ENCODE data around the gene DPYD.

DPYD gene

GRCh38 chr1:97378596-97378995 lies 542.2 kb downstream of the DPYD start:
- Histone ChIP-seq H3F3A (ENCODE audit: low read depth) (no peaks in the 10 kb centered on the region), H3K4me2 (ENCODE audit: low read depth, low read length, poor library complexity, severe bottlenecking) (no peak overlapping the region), H3K9ac (ENCODE audit: low read depth, low read length, poor library complexity, severe bottlenecking) (no peak overlapping the region), H3K79me2 (ENCODE audit: insufficient read depth, low read length) (no peaks in the 10 kb centered on the region), H2AFZ (ENCODE audit: low read length) (no peak overlapping the region), H3K4me1 (ENCODE audit: insufficient read depth, low read length, poor library complexity, severe bottlenecking) (no peaks in the 10 kb centered on the region), H3K36me3 (ENCODE audit: insufficient read depth, low read length) (no peaks in the 10 kb centered on the region), H3K9me3 (ENCODE audit: insufficient read depth, low read depth, low read length) (no peaks in the 10 kb centered on the region), H3K27me3 (ENCODE audit: insufficient read depth, low read length, poor library complexity, severe bottlenecking) (no peaks in the 10 kb centered on the region), H3K9me2 (replicated peaks; ENCODE audit: low read depth, low read length) (no peaks in the 10 kb centered on the region), H3K4me3 (ENCODE audit: low read length, poor library complexity, severe bottlenecking) (no peak overlapping the region), H4K20me1 (ENCODE audit: insufficient read depth, low read length, poor library complexity, severe bottlenecking) (no peaks in the 10 kb centered on the region)
- no peak for TF ChIP-seq CTCF (conservative IDR thresholded peaks at IDR 0.05; ENCODE audit: low read length)
- no peak for TF ChIP-seq EZH2phosphoT487 (IDR thresholded peaks at IDR 0.05; ENCODE audit: borderline replicate concordance)

- H3F3A ChIP-seq (ENCODE audit: low read depth) = no peaks in the 10 kb centered on the region
- H2AFZ ChIP-seq (ENCODE audit: low read length) = no peak overlapping the region
Measured at GRCh38 chr1:97377432-97378034, 543.3 kb downstream of the DPYD start.

GRCh38 chr1:97373000-97373399 lies 547.8 kb downstream of the DPYD start:
- Histone ChIP-seq H3K36me3 (ENCODE audit: insufficient read depth, low read length) (no peaks in the 10 kb centered on the region), H3K79me2 (ENCODE audit: insufficient read depth, low read length) (no peaks in the 10 kb centered on the region)

More at GRCh38 chr1:97377432-97378034, 543.3 kb downstream of the DPYD start:
- Histone ChIP-seq H3K4me1 (ENCODE audit: insufficient read depth, low read length, poor library complexity, severe bottlenecking) (no peaks in the 10 kb centered on the region), H3K36me3 (ENCODE audit: insufficient read depth, low read length) (no peaks in the 10 kb centered on the region), H3K4me3 (ENCODE audit: low read length, poor library complexity, severe bottlenecking) (no peak overlapping the region), H3K9me3 (ENCODE audit: insufficient read depth, low read depth, low read length) (no peaks in the 10 kb centered on the region), H3K79me2 (ENCODE audit: insufficient read depth, low read length) (no peaks in the 10 kb centered on the region), H4K20me1 (ENCODE audit: insufficient read depth, low read length, poor library complexity, severe bottlenecking) (no peaks in the 10 kb centered on the region), H3K9ac (ENCODE audit: low read depth, low read length, poor library complexity, severe bottlenecking) (no peak overlapping the region), H3K4me2 (ENCODE audit: low read depth, low read length, poor library complexity, severe bottlenecking) (no peak overlapping the region), H3K27me3 (ENCODE audit: insufficient read depth, low read length, poor library complexity, severe bottlenecking) (no peaks in the 10 kb centered on the region), H3K9me2 (replicated peaks; ENCODE audit: low read depth, low read length) (no peaks in the 10 kb centered on the region)
- no peak for TF ChIP-seq EZH2phosphoT487 (IDR thresholded peaks at IDR 0.05; ENCODE audit: borderline replicate concordance)
- TF ChIP-seq CTCF (conservative IDR thresholded peaks at IDR 0.05; ENCODE audit: low read length) = no peak

More at GRCh38 chr1:97373000-97373399, 547.8 kb downstream of the DPYD start:
- Histone ChIP-seq H3F3A (ENCODE audit: low read depth) (no peaks in the 10 kb centered on the region), H4K20me1 (ENCODE audit: insufficient read depth, low read length, poor library complexity, severe bottlenecking) (no peaks in the 10 kb centered on the region), H3K9me2 (replicated peaks; ENCODE audit: low read depth, low read length) (no peaks in the 10 kb centered on the region), H3K9me3 (ENCODE audit: insufficient read depth, low read depth, low read length) (no peaks in the 10 kb centered on the region), H3K4me3 (ENCODE audit: low read length, poor library complexity, severe bottlenecking) (no peak overlapping the region), H2AFZ (ENCODE audit: low read length) (no peak overlapping the region), H3K4me2 (ENCODE audit: low read depth, low read length, poor library complexity, severe bottlenecking) (no peak overlapping the region), H3K4me1 (ENCODE audit: insufficient read depth, low read length, poor library complexity, severe bottlenecking) (no peaks in the 10 kb centered on the region), H3K9ac (ENCODE audit: low read depth, low read length, poor library complexity, severe bottlenecking) (no peak overlapping the region), H3K27me3 (ENCODE audit: insufficient read depth, low read length, poor library complexity, severe bottlenecking) (no peaks in the 10 kb centered on the region)
- TF ChIP-seq CTCF (conservative IDR thresholded peaks at IDR 0.05; ENCODE audit: low read length) (no peak), EZH2phosphoT487 (IDR thresholded peaks at IDR 0.05; ENCODE audit: borderline replicate concordance) (no peak)

Data from Loucy (cell line).